ENCODE data around the gene SYK. TPM values are rescaled to one million over a fixed set of nuclear protein-coding genes. Genes with fewer than 3 reads are reported as not detected.
A peak's percentile ranks its signal among the peaks of the same experiment; 100 is the strongest.
"Not testable (repeated sequence)": the region's sequence is repeated elsewhere in the genome, so short reads cannot be mapped to it uniquely, and the experiment has no call there.

SYK gene
- 25.6 TPM for total RNA-seq

DNA sequence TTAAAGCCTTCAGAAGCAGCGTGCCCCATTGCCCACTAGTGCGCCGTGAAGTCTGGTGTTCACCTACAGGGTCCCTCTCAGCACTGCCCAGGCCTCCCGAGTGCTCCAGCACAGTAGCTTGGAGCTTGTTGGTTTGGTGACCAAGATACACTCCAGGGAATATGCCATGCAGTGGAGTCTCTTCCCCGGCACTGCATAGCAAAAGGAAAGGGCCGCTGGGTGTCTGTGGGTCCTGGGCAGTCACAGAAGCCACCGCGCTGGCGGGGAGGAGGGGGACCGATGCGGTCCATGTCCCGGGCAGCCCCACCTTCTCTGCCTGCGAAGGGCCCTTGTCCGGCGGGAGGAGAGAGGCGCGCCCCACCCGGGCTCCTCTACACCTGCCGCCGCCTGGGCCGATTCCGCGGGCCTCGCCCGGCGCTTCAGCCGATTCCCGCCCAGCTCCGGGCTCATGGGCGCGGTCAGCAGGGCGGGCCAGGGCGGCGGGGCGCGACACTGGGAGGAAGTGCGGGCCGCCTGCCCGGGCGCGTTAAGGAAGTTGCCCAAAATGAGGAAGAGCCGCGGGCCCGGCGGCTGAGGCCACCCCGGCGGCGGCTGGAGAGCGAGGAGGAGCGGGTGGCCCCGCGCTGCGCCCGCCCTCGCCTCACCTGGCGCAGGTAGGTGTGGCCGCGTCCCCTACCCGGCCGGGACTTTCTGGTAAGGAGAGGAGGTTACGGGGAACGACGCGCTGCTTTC, at the start of gene SYK:
Gene SYK, plus strand, starts transcription at position 579 of the 732 bp plus-strand sequence. CDS start 42,080 bp downstream, outside the sequence.
- DNase-seq (ENCODE audit: low spot score) = peak; percentile 62
- ATAC-seq = peak; percentile 79
- intact Hi-C loops (cut with DNase I) = no loop called here

- ATAC-seq; intact Hi-C loops (cut with DNase I); DNase-seq (ENCODE audit: low spot score): not testable (repeated sequence)
Observed at GRCh38 chr9:90755514-90756371, 45.9 kb upstream of the SYK start.

DNA sequence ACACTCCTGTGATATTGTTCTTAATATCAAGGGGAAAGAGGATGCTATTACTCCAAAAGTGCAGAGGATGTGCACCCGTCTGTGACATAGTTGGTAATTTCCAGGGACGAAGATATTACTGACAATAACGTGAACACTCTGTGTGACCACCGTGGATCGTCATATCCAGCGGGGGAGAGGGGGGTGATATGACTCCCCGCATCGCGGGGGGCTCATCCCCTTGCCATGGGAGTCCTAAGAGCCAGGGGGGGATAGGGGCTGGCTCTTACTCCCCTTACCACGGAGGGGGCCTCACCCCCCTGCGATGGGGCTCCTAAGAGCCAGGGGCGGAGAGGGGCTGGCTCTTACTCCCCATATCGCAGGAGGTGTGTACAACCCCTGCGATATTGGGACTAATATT, 41.0 kb upstream of the SYK start:
- DNase-seq (ENCODE audit: low spot score); intact Hi-C loops (cut with DNase I); ATAC-seq: not testable (repeated sequence)

DNA sequence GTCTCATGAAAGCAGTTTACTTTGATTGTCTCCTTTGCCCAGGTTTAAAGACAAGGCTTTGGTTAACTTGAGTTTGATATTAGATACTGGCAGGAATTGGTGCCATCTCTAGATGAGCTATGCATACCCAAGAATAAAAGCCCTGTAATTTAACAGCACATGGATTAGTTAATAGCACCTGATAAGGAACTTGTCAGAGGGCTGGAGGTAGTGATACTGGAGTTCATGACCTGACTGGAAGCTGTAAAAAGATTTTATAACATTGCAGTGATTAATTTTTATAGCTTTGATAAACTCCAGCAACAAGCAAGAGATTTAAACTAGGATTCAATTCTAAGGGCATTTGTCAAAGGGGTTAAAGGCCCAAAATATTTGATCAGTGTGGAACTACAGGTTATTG, 34.9 kb upstream of the SYK start:
- intact Hi-C loops (cut with DNase I) = no loop called here
- no peak for ATAC-seq
- no peak for DNase-seq (ENCODE audit: low spot score)

- no peak for DNase-seq (ENCODE audit: low spot score)
- intact Hi-C loops (cut with DNase I) = no loop called here
- ATAC-seq = no peak
Observed at GRCh38 chr9:90767523-90768100, 34.0 kb upstream of the SYK start.

DNA sequence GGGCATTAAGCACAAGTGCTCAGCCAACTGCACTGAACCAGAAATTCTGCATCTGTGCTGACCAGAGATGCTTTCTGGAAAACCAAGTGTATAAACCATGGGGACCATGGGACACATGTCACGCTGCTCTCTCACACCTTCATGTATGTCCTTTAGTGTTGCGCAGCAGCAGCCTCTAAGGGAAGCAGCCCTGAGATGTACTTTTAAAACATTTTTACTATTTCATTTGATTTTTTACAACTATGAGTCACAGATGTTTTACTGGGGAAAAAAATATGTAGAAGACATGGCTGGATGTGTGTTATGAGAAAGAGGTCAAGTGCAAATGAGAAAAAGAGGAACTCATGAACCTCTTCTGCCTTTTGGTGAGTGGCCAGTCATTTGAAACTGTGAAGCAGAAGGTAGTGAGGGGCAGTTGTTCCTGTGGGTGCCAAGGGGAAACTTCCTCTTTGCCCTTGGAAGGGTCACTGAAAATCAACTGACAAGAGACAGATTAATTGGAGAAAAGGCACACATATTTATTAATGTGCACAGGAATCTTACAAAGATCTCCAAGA, 31.4 kb upstream of the SYK start:
- no peak for ATAC-seq

GRCh38 chr9:90770927-90771326, 30.7 kb upstream of the SYK start:
- intact Hi-C loops (cut with DNase I) = no loop called here
- no peak for ATAC-seq

More for the DNA sequence above, 31.4 kb upstream of the SYK start:
- intact Hi-C loops (cut with DNase I) = no loop called here
- DNase-seq (ENCODE audit: low spot score) = no peak

GRCh38 chr9:90772386-90772785, 29.2 kb upstream of the SYK start:
- intact Hi-C loops (cut with DNase I) = no loop called here
- DNase-seq (ENCODE audit: low spot score) (no peak), ATAC-seq (no peak)

More at GRCh38 chr9:90770927-90771326, 30.7 kb upstream of the SYK start:
- DNase-seq (ENCODE audit: low spot score) = no peak

- intact Hi-C loops (cut with DNase I) = no loop called here
- peak; percentile 57 for ATAC-seq
- no peak for DNase-seq (ENCODE audit: low spot score)
Observed at GRCh38 chr9:90773617-90774016, 28.0 kb upstream of the SYK start.

DNA sequence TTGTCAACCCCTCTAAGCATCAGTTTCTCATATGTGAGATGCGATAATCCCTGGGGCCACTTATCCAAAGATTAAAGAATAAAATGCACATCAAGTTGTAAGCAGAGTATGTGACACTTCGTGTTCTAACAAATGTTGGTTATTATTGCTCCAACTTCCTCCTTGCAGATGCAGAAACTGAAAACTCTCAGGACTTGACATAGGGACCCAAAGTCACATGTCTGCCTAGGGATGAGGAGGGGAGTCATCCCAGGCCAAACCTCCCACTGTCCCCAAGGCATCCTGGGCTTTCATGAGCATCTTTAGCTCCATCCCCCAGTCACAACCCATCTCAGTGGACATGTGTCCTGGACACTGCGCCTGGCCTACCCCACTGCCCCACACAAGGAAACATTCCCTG, 27.5 kb upstream of the SYK start:
- intact Hi-C loops (cut with DNase I) = no loop called here
- no peak for ATAC-seq
- DNase-seq (ENCODE audit: low spot score) = no peak

- no peak for DNase-seq (ENCODE audit: low spot score)
- intact Hi-C loops (cut with DNase I) = no loop called here
- ATAC-seq = no peak
Observed at GRCh38 chr9:90774682-90775081, 26.9 kb upstream of the SYK start.

DNA sequence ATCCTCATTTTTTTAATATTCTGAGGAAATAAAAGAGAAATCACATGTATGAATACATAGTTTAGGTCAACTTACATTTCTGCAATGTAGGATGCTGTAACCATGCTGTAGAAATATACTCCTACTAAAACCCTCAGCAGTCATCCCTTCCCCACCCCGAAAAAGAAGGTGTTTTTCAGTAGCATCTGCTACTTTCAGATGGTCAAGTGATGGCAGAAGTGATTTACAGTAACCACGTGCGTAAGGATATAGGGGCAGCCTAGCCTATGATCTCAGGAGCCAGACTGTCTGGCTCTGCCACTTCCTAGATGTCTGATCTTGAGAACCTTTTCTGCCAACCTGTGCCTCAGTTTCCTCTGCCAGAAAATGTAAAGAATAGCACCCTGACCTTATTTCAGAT, 26.0 kb upstream of the SYK start:
- intact Hi-C loops (cut with DNase I) = no loop called here
- DNase-seq (ENCODE audit: low spot score) = no peak
- no peak for ATAC-seq

DNA sequence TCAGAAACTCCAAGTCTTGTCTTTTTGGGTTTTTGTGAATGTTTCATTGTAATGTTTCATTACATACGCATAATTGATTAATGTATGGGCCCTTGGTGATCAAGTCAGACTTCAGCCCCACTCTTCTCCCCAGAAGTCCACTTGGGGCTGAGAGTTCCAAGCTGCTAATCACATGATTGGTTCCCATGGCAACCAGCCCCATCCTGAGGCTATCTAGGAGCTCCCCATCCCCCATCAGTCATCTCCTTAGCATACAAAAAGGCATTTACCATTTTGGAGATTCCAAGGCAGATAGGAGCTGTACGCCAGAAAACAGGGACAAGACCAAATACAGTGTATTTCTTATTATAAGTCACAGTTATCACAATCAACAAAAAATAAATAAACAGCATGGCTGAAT, 22.9 kb upstream of the SYK start:
- ATAC-seq (no peak), DNase-seq (ENCODE audit: low spot score) (no peak)
- intact Hi-C loops (cut with DNase I) = no loop called here

GRCh38 chr9:90783552-90783951, 18.1 kb upstream of the SYK start:
- no peak for ATAC-seq
- intact Hi-C loops (cut with DNase I) = no loop called here

GRCh38 chr9:90783964-90784363, 17.7 kb upstream of the SYK start:
- intact Hi-C loops (cut with DNase I) = no loop called here
- no peak for DNase-seq (ENCODE audit: low spot score)
- no peak for ATAC-seq

More at GRCh38 chr9:90783552-90783951, 18.1 kb upstream of the SYK start:
- DNase-seq (ENCODE audit: low spot score) = no peak

DNA sequence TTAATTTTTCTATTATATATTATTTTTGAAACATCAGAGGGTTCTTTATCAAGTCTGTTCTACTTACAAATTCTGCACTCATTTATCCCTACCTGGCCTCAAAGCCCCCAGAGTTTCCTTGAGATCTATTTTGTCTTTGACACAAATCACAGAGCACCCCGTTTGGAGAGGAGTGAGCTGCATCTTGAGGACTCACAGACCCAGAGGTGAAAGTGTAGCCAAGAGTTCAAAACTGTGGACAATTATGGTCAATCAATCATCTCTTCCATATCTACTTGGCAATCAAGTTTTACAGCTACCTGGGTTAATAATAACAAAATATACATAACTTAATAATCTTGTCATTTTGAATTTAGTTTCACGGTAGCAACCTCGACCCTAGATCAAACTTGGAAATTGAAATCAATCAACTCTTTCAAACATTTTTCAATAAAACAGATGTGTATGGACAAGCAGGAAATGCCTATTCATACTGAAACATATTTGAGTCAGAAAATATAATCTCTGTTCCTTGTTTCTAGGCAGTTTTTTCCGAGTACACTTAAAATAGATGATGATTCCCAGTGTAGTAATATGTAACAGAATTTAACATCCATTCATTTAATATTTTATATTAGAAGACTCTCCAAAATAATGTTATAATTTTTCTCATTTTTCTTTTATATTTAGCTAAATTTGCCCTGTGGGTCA, 13.7 kb upstream of the SYK start:
- intact Hi-C loops (cut with DNase I) = no loop called here
- ATAC-seq = no peak
- no peak for DNase-seq (ENCODE audit: low spot score)

- ATAC-seq; DNase-seq (ENCODE audit: low spot score); intact Hi-C loops (cut with DNase I): not testable (repeated sequence)
Observed at GRCh38 chr9:90788527-90788926, 13.1 kb upstream of the SYK start.

GRCh38 chr9:90789408-90789807, 12.2 kb upstream of the SYK start:
- no peak for ATAC-seq
- intact Hi-C loops (cut with DNase I) = no loop called here
- no peak for DNase-seq (ENCODE audit: low spot score)

GRCh38 chr9:90789862-90790261, 11.8 kb upstream of the SYK start:
- DNase-seq (ENCODE audit: low spot score) = no peak
- intact Hi-C loops (cut with DNase I) = no loop called here

More at GRCh38 chr9:90789862-90790261, 11.8 kb upstream of the SYK start:
- ATAC-seq = no peak

Measured in sciatic nerve (tissue), 2 donors.